SH-SY5Y (cell line): ENCODE measurements around the gene POR.

Experiments used
- GATA2 ChIP-seq: IDR thresholded peaks from 2 replicates; pipeline ENCODE4 v1.6.1; 2011; ENCODE audit warnings: mild to moderate bottlenecking, low read depth, low read length
- GATA3 ChIP-seq: IDR thresholded peaks from 2 replicates; pipeline ENCODE4 v1.6.1; 2011; ENCODE audit warnings: low read depth, mild to moderate bottlenecking, low read length, moderate library complexity

DNA sequence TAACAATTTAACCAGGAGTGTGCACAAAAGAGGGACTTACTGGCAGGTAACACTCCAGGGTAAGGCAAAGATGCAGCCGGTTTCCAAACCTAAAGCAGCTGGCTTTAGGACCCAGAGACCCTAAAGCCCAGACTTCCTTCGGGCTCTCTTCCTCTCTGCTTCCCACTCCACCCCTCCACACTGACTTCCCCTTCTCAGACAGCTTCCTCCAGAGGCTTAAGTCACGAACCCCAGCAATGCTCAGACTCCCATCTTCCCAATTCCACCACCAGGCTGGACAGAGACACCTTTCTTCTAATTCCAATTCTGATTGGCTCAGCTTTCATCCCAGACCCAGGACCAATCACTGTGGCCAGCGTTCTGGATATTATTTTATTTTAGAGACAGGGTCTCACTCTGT, 108.0 kb downstream of the POR start:
- TF ChIP-seq GATA2 (no peak), GATA3 (no peak)
